ENCODE measurements around the gene AFF1.

AFF1 gene

DNA sequence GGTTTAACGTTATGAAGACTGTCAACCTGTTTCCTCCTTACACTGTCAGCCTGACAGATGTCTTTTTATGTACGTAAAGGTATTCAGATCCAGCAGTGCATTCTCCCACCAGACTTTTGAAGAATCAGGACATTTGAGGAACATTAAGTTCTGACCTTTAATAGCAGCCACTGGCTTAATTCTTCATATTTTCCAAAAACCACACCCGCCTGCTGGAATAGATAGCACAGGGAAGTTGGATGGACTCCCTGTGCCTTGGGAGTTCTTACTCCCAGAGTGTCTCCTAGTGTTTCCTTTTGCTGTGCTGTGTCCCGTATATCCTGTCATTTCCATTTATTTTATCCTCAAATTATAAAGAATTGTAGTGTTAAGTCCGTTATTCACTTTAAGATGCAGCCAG, 94.5 kb downstream of the AFF1 start:
- TF ChIP-seq TAF1 (IDR thresholded peaks at IDR 0.05; ENCODE audit: borderline replicate concordance, insufficient read depth, low read length) (no peak), POLR2AphosphoS5 (IDR thresholded peaks at IDR 0.05; ENCODE audit: low read depth, low read length) (no peak), SIN3A (IDR thresholded peaks at IDR 0.05; ENCODE audit: borderline replicate concordance, insufficient read depth, low read length) (no peak), FOXP2 (optimal IDR thresholded peaks at IDR 0.05; ENCODE audit: borderline replicate concordance, extremely low read depth, extremely low read length, insufficient read depth) (no peak)
- TF ChIP-seq, protein P1, sequence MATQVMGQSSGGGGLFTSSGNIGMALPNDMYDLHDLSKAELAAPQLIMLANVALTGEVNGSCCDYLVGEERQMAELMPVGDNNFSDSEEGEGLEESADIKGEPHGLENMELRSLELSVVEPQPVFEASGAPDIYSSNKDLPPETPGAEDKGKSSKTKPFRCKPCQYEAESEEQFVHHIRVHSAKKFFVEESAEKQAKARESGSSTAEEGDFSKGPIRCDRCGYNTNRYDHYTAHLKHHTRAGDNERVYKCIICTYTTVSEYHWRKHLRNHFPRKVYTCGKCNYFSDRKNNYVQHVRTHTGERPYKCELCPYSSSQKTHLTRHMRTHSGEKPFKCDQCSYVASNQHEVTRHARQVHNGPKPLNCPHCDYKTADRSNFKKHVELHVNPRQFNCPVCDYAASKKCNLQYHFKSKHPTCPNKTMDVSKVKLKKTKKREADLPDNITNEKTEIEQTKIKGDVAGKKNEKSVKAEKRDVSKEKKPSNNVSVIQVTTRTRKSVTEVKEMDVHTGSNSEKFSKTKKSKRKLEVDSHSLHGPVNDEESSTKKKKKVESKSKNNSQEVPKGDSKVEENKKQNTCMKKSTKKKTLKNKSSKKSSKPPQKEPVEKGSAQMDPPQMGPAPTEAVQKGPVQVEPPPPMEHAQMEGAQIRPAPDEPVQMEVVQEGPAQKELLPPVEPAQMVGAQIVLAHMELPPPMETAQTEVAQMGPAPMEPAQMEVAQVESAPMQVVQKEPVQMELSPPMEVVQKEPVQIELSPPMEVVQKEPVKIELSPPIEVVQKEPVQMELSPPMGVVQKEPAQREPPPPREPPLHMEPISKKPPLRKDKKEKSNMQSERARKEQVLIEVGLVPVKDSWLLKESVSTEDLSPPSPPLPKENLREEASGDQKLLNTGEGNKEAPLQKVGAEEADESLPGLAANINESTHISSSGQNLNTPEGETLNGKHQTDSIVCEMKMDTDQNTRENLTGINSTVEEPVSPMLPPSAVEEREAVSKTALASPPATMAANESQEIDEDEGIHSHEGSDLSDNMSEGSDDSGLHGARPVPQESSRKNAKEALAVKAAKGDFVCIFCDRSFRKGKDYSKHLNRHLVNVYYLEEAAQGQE (IDR thresholded peaks at IDR 0.05; ENCODE audit: insufficient read depth in 1 of 2, low read depth in 2 of 2, low read length in 2 of 2), result no peak

DNA sequence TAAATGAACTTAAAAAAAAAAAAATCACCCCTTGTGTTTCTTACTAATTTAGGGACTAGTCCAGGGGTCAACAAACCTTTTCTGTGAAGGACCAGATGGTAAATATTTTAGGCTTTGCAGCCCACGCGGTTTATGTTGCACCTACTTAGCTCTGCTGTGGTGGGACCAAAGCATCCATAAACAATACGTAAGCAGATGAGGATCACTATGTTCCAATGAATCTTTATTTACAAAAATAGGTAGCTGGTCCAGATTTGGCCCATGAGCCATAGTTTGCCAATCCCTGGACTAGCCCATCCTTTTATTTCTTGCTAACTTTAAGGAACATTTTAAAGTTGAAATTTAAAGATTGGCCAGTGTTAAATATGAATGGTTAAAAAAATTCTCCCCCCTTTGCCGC, 95.3 kb downstream of the AFF1 start:
- TF ChIP-seq TAF1 (IDR thresholded peaks at IDR 0.05; ENCODE audit: borderline replicate concordance, insufficient read depth, low read length) (no peak), POLR2AphosphoS5 (IDR thresholded peaks at IDR 0.05; ENCODE audit: low read depth, low read length) (no peak), FOXP2 (optimal IDR thresholded peaks at IDR 0.05; ENCODE audit: borderline replicate concordance, extremely low read depth, extremely low read length, insufficient read depth) (no peak), SIN3A (IDR thresholded peaks at IDR 0.05; ENCODE audit: borderline replicate concordance, insufficient read depth, low read length) (no peak)
- TF ChIP-seq, protein P1 (IDR thresholded peaks at IDR 0.05; ENCODE audit: insufficient read depth in 1 of 2, low read depth in 2 of 2, low read length in 2 of 2), result no peak

DNA sequence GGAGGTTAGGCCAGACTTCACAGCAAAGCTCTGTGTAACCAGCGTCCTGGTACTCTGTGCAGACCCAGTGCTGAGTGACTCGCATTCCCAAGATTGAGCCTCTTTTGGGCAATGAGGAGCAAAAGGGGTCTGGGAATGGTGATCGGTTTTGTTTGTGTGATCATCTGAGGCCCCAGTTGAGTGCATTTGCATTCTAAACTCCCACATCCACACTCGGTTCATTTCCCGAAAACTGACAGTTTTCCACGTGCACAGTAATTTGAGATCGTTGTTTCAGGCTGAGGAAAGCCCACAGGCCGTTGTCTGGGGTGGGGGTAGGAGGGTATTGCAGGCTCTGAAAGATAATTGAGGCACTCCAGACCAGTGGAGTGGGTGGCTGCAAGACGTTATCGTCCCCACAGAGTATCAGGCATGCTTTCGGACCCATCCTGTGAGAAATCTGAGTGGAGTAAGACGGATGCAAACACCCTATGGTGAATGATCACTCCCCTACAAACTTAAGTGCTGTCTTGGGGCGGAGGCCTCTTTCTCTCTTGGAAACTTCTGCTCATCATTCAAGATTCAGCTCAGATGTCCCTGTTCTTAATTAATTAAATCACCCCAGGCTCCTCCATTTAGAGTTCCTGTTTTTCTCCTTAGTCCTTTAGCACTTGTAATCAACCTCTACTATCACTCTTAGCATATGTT, 96.1 kb downstream of the AFF1 start:
- peak; percentile 98 for TF ChIP-seq SIN3A (IDR thresholded peaks at IDR 0.05; ENCODE audit: borderline replicate concordance, insufficient read depth, low read length)
- TF ChIP-seq, protein P1 (IDR thresholded peaks at IDR 0.05; ENCODE audit: insufficient read depth in 1 of 2, low read depth in 2 of 2, low read length in 2 of 2), result no peak
- TF ChIP-seq POLR2AphosphoS5 (IDR thresholded peaks at IDR 0.05; ENCODE audit: low read depth, low read length), result 0 out of 2 replicates have a peak, but pooled peaks have one; percentile 35

DNA sequence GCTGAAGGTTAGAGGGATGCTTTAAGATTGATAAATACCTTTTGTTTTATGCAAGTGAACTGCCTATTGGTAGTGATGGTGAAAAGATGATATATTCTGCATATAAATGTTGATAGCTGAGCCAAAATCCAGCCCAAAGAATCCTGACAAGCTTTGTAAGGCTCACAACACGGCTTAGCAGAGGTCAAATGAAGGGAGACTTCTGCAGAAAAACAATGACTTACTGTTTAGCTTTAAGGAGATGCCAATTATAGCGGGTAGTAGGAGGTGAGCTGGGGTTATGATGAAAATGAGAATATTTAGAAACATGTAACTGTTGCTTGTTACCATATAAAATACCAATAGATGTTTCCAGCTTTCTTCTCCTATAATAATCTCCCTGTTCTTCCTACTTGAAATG, 97.1 kb downstream of the AFF1 start:
- TF ChIP-seq POLR2AphosphoS5 (IDR thresholded peaks at IDR 0.05; ENCODE audit: low read depth, low read length) (no peak), TAF1 (IDR thresholded peaks at IDR 0.05; ENCODE audit: borderline replicate concordance, insufficient read depth, low read length) (no peak), FOXP2 (optimal IDR thresholded peaks at IDR 0.05; ENCODE audit: borderline replicate concordance, extremely low read depth, extremely low read length, insufficient read depth) (no peak), SIN3A (IDR thresholded peaks at IDR 0.05; ENCODE audit: borderline replicate concordance, insufficient read depth, low read length) (no peak)
- TF ChIP-seq, protein P1 (IDR thresholded peaks at IDR 0.05; ENCODE audit: insufficient read depth in 1 of 2, low read depth in 2 of 2, low read length in 2 of 2), result no peak

All from PFSK-1 (cell line).